ENCODE measurements around the gene GPR27. TPM values are rescaled to one million over a fixed set of nuclear protein-coding genes. Genes with fewer than 3 reads are reported as not detected.

GPR27 gene
- polyA plus RNA-seq, 1 donor (not counting 4 experiments of a cell fraction or from before 2014, with no cell fraction given), result 0.12 TPM

GRCh38 chr3:71724171-71724453 lies 29.5 kb upstream of the GPR27 start:
- no peaks in the 10 kb centered on the region for H3K9me3 ChIP-seq (ENCODE audit: control insufficient read depth, low read depth, low read length)
- H4K20me1 ChIP-seq (ENCODE audit: control insufficient read depth, extremely low read depth, insufficient read depth, low read length), result no peaks in the 10 kb centered on the region
- H3K4me3 ChIP-seq (ENCODE audit: control insufficient read depth in 2 of 3, extremely low read depth in 1 of 3, insufficient read depth in 2 of 3, low read depth in 1 of 3, low read length in 3 of 3), result peak overlapping the region; percentile 65 to 77 (median 70)
- DNase-seq (ENCODE audit: low read depth, low spot score), result no peak
- no peaks in the 10 kb centered on the region for H3K36me3 ChIP-seq (ENCODE audit: control insufficient read depth in 2 of 2, extremely low read depth in 1 of 2, insufficient read depth in 2 of 2, low read length in 2 of 2)
- H3K27me3 ChIP-seq (ENCODE audit: control insufficient read depth, extremely low read depth, insufficient read depth, low read length), result peaks cover 13% of the 10 kb centered on the region
- H3K9ac ChIP-seq (ENCODE audit: control insufficient read depth, extremely low read depth, insufficient read depth, low read length), result no peak overlapping the region
- no peak for FAIRE-seq
- dilution Hi-C loops (cut with MboI; ENCODE audit: extremely low pct_ligation_motif_present, low sequenced_read_pairs), result no loop called here
- peak overlapping the region; percentile 95 for H3K4me2 ChIP-seq (ENCODE audit: control insufficient read depth, extremely low read depth, insufficient read depth, low read depth, low read length)
- H3K27ac ChIP-seq (ENCODE audit: control insufficient read depth, insufficient read depth, low read length), result no peak overlapping the region
- H3K79me2 ChIP-seq (ENCODE audit: control insufficient read depth, insufficient read depth, low read length), result no peaks in the 10 kb centered on the region
- H3K4me1 ChIP-seq (ENCODE audit: control insufficient read depth, extremely low read depth, insufficient read depth, low read length), result peaks cover 13% of the 10 kb centered on the region
- TF ChIP-seq EZH2 (IDR thresholded peaks at IDR 0.05; ENCODE audit: low read length), result no peak
- TF ChIP-seq CTCF (optimal IDR thresholded peaks at IDR 0.05 in 1 of 3, IDR thresholded peaks at IDR 0.05 in 1 of 3, conservative IDR thresholded peaks at IDR 0.05 in 1 of 3; ENCODE audit: extremely low read depth in 1 of 3, insufficient read depth in 2 of 3, low read length in 3 of 3), result no peak
- no peak overlapping the region for H2AFZ ChIP-seq (ENCODE audit: control insufficient read depth, low read length)
- no peaks in the 10 kb centered on the region for H3K9me1 ChIP-seq (ENCODE audit: control insufficient read depth, extremely low read depth, insufficient read depth, low read length)

GRCh38 chr3:71724584-71725270 lies 28.9 kb upstream of the GPR27 start:
- Histone ChIP-seq H3K4me3 (ENCODE audit: control insufficient read depth in 2 of 3, extremely low read depth in 1 of 3, insufficient read depth in 2 of 3, low read depth in 1 of 3, low read length in 3 of 3) (peak overlapping the region; percentile 65 to 77 (median 70)), H3K9ac (ENCODE audit: control insufficient read depth, extremely low read depth, insufficient read depth, low read length) (peak overlapping the region; percentile 60), H3K4me1 (ENCODE audit: control insufficient read depth, extremely low read depth, insufficient read depth, low read length) (peaks cover 13% of the 10 kb centered on the region), H3K9me1 (ENCODE audit: control insufficient read depth, extremely low read depth, insufficient read depth, low read length) (no peaks in the 10 kb centered on the region), H3K36me3 (ENCODE audit: control insufficient read depth in 2 of 2, extremely low read depth in 1 of 2, insufficient read depth in 2 of 2, low read length in 2 of 2) (no peaks in the 10 kb centered on the region), H3K27me3 (ENCODE audit: control insufficient read depth, extremely low read depth, insufficient read depth, low read length) (peaks cover 13% of the 10 kb centered on the region), H3K27ac (ENCODE audit: control insufficient read depth, insufficient read depth, low read length) (no peak overlapping the region), H4K20me1 (ENCODE audit: control insufficient read depth, extremely low read depth, insufficient read depth, low read length) (no peaks in the 10 kb centered on the region), H2AFZ (ENCODE audit: control insufficient read depth, low read length) (peak overlapping the region; percentile 95), H3K79me2 (ENCODE audit: control insufficient read depth, insufficient read depth, low read length) (no peaks in the 10 kb centered on the region), H3K9me3 (ENCODE audit: control insufficient read depth, low read depth, low read length) (no peaks in the 10 kb centered on the region), H3K4me2 (ENCODE audit: control insufficient read depth, extremely low read depth, insufficient read depth, low read depth, low read length) (peak overlapping the region; percentile 95)
- dilution Hi-C loops (cut with MboI; ENCODE audit: extremely low pct_ligation_motif_present, low sequenced_read_pairs), result no loop called here
- TF ChIP-seq CTCF (optimal IDR thresholded peaks at IDR 0.05 in 1 of 3, IDR thresholded peaks at IDR 0.05 in 1 of 3, conservative IDR thresholded peaks at IDR 0.05 in 1 of 3; ENCODE audit: extremely low read depth in 1 of 3, insufficient read depth in 2 of 3, low read length in 3 of 3) (no peak), EZH2 (IDR thresholded peaks at IDR 0.05; ENCODE audit: low read length) (peak; percentile 55)
- DNase-seq (ENCODE audit: low read depth, low spot score), result no peak
- FAIRE-seq, result no peak
